Endothelial cell of umbilical vein (primary cell): ENCODE data around the gene LRRK1.

ENCODE experiments used
- CTCF ChIP-seq, 2 donors: IDR thresholded peaks; 1 replicate in 1 of 2; 2 replicates in 1 of 2; pipeline ENCODE4 v1.5.1; 2011; ENCODE audit warnings: low read length in 2 of 2, mild to moderate bottlenecking in 2 of 2, moderate library complexity in 2 of 2, control low read depth in 1 of 2, inconsistent platforms in 1 of 2, low read depth in 1 of 2; ENCODE audit not compliant: insufficient read depth in 1 of 2; ENCODE audit errors: extremely low read depth in 1 of 2
- JUN ChIP-seq: IDR thresholded peaks from 2 replicates; pipeline ENCODE4 v1.6.1; 2011; ENCODE audit warnings: borderline replicate concordance, low read depth; ENCODE audit not compliant: insufficient read length, insufficient read depth
- POLR2A ChIP-seq: IDR thresholded peaks from 2 replicates; pipeline ENCODE4 v1.6.1; 2012; ENCODE audit warnings: low read depth, mild to moderate bottlenecking, control low read depth, low read length
- POLR2AphosphoS5 ChIP-seq: IDR thresholded peaks from 2 replicates; pipeline ENCODE4 v1.6.1; 2012; ENCODE audit warnings: low read depth, mild to moderate bottlenecking, control low read depth, low read length, moderate library complexity; ENCODE audit not compliant: insufficient read depth
- TF ChIP-seq, protein P1 (sequence below): IDR thresholded peaks from 2 replicates; pipeline ENCODE4 v1.6.1; 2011; ENCODE audit not compliant: insufficient read depth, insufficient read length

DNA sequence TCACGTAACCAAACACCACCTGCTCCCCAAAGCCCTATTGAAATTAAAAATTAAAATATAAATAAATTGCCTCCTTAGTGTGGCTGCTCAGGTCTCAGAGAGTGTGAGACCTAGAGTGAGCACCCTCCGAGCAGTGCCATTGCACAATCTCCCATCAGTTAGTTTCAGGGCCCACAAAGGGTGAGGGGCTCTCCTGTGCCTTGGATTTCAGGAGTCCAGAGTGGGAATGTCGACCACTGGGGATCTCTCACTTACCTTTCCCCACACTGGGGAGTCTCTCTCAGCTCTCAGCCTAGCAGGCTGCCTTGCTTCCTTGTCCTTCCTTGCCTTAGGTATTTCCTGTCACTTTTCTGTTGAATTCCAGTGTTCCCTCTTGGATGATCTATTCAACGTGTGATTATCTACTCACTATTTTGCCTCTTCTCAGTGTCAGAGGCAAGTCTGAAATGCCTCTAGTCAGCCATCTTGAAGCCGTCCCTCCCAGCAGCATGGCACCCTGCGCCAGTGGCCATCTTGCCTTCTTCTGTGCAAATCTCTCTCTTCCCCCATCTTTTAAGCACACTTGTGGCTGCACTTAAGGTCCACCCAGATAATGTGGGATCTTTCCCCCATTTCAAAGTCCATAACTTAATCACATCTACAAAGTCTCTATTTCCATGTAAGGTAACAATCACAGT, 119.3 kb downstream of the LRRK1 start:
- TF ChIP-seq CTCF (IDR thresholded peaks at IDR 0.05; ENCODE audit: extremely low read depth in 1 of 2, insufficient read depth in 1 of 2, low read depth in 1 of 2, low read length in 2 of 2) (no peak), POLR2AphosphoS5 (no peak), POLR2A (no peak), JUN (no peak)
- TF ChIP-seq, protein P1, sequence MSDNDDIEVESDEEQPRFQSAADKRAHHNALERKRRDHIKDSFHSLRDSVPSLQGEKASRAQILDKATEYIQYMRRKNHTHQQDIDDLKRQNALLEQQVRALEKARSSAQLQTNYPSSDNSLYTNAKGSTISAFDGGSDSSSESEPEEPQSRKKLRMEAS: no peak
